ENCODE data around the gene CEP350. TPM values are rescaled to one million over a fixed set of nuclear protein-coding genes. Genes with fewer than 3 reads are reported as not detected.
A peak's percentile ranks its signal among the peaks of the same experiment; 100 is the strongest.
"Not testable (repeated sequence)": the region's sequence is repeated elsewhere in the genome, so short reads cannot be mapped to it uniquely, and the experiment has no call there.

The CEP350 gene
- total RNA-seq, 1 experiment from 2014 or later = 46.6 TPM

GRCh38 chr1:180133193-180133592 lies 178.6 kb downstream of the CEP350 start:
- no peak overlapping the region for H3K27ac ChIP-seq
- no peaks in the 10 kb centered on the region for H3K4me1 ChIP-seq
- H3K27me3 ChIP-seq = no peaks in the 10 kb centered on the region
- no peak for DNase-seq
- no peak overlapping the region for H3K4me3 ChIP-seq
- no peaks in the 10 kb centered on the region for H3K9me3 ChIP-seq (replicated peaks)
- no peaks in the 10 kb centered on the region for H3K36me3 ChIP-seq

DNA sequence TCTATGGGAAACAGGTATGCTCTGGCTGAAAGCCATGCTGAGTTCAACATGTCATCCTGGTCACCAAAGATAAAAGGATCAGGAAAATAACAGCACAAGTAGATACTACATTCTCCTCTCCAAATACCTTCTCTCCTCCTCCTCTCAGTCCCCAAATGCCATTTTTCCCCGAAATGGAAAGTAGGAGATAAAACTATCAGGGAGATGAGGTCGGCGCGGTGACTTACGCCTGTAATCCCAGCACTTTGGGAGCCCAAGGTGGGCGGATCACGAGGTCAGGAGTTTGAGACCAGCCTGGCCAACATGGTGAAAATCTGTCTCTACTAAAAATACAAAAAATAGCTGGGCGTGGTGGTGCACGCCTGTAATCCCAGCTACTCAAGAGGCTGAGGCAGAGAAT lies 179.1 kb downstream of the CEP350 start:
- not testable (repeated sequence) for H3K27ac ChIP-seq; H3K36me3 ChIP-seq; H3K27me3 ChIP-seq; H3K4me1 ChIP-seq; H3K4me3 ChIP-seq; DNase-seq; H3K9me3 ChIP-seq (replicated peaks)

DNA sequence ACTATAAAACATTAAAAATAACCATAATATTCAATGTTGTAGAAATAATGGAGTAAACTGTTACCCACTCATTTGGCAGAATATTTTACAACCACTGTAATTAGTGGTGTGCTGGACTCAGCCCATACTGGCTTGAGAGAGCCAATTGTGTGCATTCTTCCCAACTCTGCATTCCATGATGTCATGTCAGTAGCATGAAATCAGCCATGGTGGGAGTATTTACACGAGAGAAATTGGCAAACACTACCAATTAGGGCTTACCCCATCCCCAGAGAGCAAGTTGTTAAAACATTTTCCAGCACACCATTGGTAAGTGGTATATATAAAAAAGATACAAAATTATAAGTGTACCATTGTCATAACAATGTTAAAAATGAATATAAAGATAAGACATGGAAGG lies 180.9 kb downstream of the CEP350 start:
- Histone ChIP-seq H3K27ac (no peak overlapping the region), H3K4me3 (no peak overlapping the region), H3K9me3 (replicated peaks) (no peaks in the 10 kb centered on the region), H3K4me1 (no peaks in the 10 kb centered on the region), H3K36me3 (no peaks in the 10 kb centered on the region), H3K27me3 (no peaks in the 10 kb centered on the region)
- DNase-seq = no peak

- Histone ChIP-seq H3K4me1 (no peaks in the 10 kb centered on the region), H3K36me3 (no peaks in the 10 kb centered on the region), H3K27me3 (no peaks in the 10 kb centered on the region), H3K9me3 (replicated peaks) (no peaks in the 10 kb centered on the region), H3K27ac (no peak overlapping the region), H3K4me3 (no peak overlapping the region)
- no peak for DNase-seq
These were observed 181.8 kb downstream of the CEP350 start for GRCh38 chr1:180136331-180136967.

DNA sequence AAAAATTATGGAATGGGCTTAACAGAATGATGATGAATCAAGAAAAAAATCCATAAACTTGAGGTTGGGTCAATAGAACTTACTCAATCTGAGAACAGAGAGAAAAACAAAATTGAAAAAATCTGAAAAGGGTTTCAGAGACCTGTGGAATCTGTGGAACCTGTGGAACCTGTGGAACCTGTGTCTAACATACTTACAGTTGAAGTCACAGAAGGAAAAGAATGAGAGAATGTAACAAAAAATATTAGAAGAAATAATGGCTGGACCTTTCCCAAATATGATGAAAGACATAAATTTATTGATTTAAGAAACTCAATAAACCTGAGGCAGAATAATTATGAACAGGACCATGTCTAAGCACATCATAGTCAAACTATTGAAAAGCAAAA lies 182.4 kb downstream of the CEP350 start:
- DNase-seq = no peak
- Histone ChIP-seq H3K36me3 (no peaks in the 10 kb centered on the region), H3K27ac (no peak overlapping the region), H3K9me3 (replicated peaks) (no peaks in the 10 kb centered on the region), H3K4me1 (no peaks in the 10 kb centered on the region), H3K4me3 (no peak overlapping the region), H3K27me3 (no peaks in the 10 kb centered on the region)

DNA sequence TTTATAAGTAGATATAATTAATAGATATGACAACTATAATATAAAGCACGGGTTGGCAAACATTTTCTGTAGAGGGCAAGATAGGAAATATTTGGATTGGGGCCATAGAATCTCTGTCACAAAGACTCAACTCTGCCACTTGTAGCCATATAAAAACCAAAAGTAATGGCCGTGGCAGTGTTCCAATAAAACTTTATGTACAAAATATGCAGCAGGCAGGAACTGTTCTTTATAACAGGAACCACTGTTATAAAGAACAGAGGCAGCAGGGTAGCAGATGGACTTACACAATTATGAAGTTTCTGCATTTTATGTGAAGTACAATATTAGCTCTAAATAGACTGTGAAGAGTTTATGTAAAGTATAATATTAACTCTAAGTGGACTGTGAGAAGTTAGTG lies 183.2 kb downstream of the CEP350 start:
- Histone ChIP-seq H3K4me3 (no peak overlapping the region), H3K27me3 (no peaks in the 10 kb centered on the region), H3K27ac (no peak overlapping the region), H3K9me3 (replicated peaks) (no peaks in the 10 kb centered on the region), H3K36me3 (no peaks in the 10 kb centered on the region), H3K4me1 (no peaks in the 10 kb centered on the region)
- no peak for DNase-seq

GRCh38 chr1:180141381-180141934 lies 186.8 kb downstream of the CEP350 start:
- DNase-seq = no peak
- Histone ChIP-seq H3K27ac (no peak overlapping the region), H3K36me3 (no peaks in the 10 kb centered on the region)

GRCh38 chr1:180143359-180143758 lies 188.7 kb downstream of the CEP350 start:
- Histone ChIP-seq H3K4me3 (no peak overlapping the region), H3K4me1 (no peaks in the 10 kb centered on the region), H3K36me3 (no peaks in the 10 kb centered on the region), H3K27me3 (no peaks in the 10 kb centered on the region), H3K9me3 (replicated peaks) (no peaks in the 10 kb centered on the region), H3K27ac (no peak overlapping the region)
- no peak for DNase-seq

More at GRCh38 chr1:180141381-180141934, 186.8 kb downstream of the CEP350 start:
- no peaks in the 10 kb centered on the region for H3K9me3 ChIP-seq (replicated peaks)
- no peaks in the 10 kb centered on the region for H3K27me3 ChIP-seq
- H3K4me1 ChIP-seq = no peaks in the 10 kb centered on the region
- H3K4me3 ChIP-seq = no peak overlapping the region

- Histone ChIP-seq H3K4me3 (no peak overlapping the region), H3K27ac (no peak overlapping the region), H3K36me3 (no peaks in the 10 kb centered on the region), H3K27me3 (no peaks in the 10 kb centered on the region), H3K4me1 (no peaks in the 10 kb centered on the region), H3K9me3 (replicated peaks) (no peaks in the 10 kb centered on the region)
- DNase-seq = no peak
These were observed 190.2 kb downstream of the CEP350 start for GRCh38 chr1:180144659-180145357.

DNA sequence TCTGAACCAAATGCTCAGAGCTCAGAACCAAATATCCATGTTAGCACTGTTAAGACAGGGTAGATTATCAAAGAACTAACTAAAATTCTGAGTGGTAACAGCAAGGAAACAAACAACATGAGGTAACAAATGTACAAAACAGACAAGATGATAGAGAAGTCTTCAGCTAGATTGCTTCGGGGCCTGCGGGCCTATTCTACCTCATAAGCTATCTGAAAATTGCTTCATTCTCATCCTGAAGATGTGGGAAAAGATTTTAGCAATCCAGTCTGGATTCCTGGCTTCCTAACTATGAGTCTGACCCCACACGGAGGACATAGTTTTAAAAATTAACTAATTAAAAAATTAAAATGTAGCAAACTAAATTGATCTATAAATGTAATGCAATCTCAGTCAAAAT lies 190.8 kb downstream of the CEP350 start:
- Histone ChIP-seq H3K27ac (no peak overlapping the region), H3K27me3 (no peaks in the 10 kb centered on the region), H3K4me3 (no peak overlapping the region), H3K4me1 (no peaks in the 10 kb centered on the region), H3K9me3 (replicated peaks) (no peaks in the 10 kb centered on the region), H3K36me3 (no peaks in the 10 kb centered on the region)
- DNase-seq = no peak

DNA sequence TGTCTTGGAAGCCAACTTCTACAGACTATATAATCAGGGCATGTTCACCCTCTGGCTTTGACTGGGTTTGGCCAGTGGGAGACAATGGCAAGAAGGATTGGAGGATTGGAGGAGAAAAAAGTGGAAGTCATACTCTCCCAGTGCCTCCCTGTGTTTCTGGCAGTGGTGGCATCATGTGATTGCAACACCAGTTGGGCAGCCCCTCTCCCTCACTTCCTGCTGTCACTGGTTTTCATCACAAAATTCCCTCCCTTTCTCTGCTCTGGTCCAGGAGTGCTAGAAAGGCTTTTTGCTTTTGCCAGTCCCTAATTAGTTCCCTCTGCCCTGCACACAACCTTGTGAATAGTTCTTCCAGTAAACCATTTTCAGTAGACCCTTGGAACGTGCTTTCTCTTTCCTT lies 196.4 kb downstream of the CEP350 start:
- Histone ChIP-seq H3K4me3 (no peak overlapping the region), H3K27me3 (no peaks in the 10 kb centered on the region), H3K4me1 (no peaks in the 10 kb centered on the region), H3K27ac (no peak overlapping the region), H3K36me3 (no peaks in the 10 kb centered on the region), H3K9me3 (replicated peaks) (no peaks in the 10 kb centered on the region)
- DNase-seq = no peak

GRCh38 chr1:180151508-180151907 lies 196.9 kb downstream of the CEP350 start:
- no peak overlapping the region for H3K27ac ChIP-seq
- no peak overlapping the region for H3K4me3 ChIP-seq
- no peaks in the 10 kb centered on the region for H3K27me3 ChIP-seq
- H3K4me1 ChIP-seq = no peaks in the 10 kb centered on the region
- no peaks in the 10 kb centered on the region for H3K36me3 ChIP-seq
- no peaks in the 10 kb centered on the region for H3K9me3 ChIP-seq (replicated peaks)
- no peak for DNase-seq

GRCh38 chr1:180152588-180152987 lies 198.0 kb downstream of the CEP350 start:
- Histone ChIP-seq H3K27me3 (no peaks in the 10 kb centered on the region), H3K4me1 (no peaks in the 10 kb centered on the region), H3K4me3 (no peak overlapping the region), H3K36me3 (no peaks in the 10 kb centered on the region), H3K27ac (no peak overlapping the region), H3K9me3 (replicated peaks) (no peaks in the 10 kb centered on the region)
- no peak for DNase-seq

DNA sequence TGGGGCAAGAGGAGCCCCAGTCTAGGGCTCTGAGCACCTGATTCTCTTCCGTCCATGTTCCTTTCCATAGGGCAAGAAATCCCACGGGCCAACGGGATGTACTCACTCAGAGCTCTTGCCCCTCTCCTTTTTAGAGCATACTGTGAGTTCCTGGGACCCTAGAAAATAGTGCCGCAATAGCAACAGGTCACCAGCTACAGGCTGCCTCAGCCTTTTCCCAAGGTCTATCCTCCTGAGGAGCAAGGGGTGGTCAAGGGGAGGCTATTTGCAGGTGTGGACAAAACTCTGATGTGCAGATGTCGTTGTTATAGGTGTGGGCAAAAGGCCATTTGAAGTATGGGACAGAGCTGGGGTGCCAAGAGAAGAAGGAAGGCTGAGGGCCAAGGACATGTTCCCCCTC lies 198.4 kb downstream of the CEP350 start:
- no peak for DNase-seq
- H3K4me1 ChIP-seq = no peaks in the 10 kb centered on the region
- H3K9me3 ChIP-seq (replicated peaks) = no peaks in the 10 kb centered on the region
- H3K27ac ChIP-seq = no peak overlapping the region
- no peaks in the 10 kb centered on the region for H3K36me3 ChIP-seq
- no peaks in the 10 kb centered on the region for H3K27me3 ChIP-seq
- H3K4me3 ChIP-seq = no peak overlapping the region

DNA sequence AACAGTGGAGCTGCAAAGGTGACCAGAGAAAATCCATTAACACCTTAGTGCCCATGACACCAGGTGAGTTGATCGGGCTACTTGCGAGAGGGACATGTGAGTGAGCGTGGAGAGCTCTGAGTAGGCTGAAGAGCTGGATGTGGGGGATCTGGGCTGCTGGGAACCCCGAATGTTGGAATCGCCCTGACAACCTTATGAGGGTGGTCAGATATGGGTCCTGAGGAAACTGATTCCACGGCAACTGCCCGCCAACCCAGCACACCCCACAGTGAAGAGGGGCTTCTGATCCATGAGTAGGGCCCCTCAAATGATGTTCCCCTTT lies 199.4 kb downstream of the CEP350 start:
- peak overlapping the region; percentile 91 for H3K4me3 ChIP-seq
- no peaks in the 10 kb centered on the region for H3K4me1 ChIP-seq
- peak overlapping the region; percentile 66 for H3K27ac ChIP-seq
- no peaks in the 10 kb centered on the region for H3K36me3 ChIP-seq
- H3K27me3 ChIP-seq = no peaks in the 10 kb centered on the region
- peak in 1 of 2 experiments; percentile 13 for DNase-seq
- H3K9me3 ChIP-seq (replicated peaks) = no peaks in the 10 kb centered on the region
